ENCODE data around the gene DCTN3.

The DCTN3 gene

GRCh38 chr9:34635556-34635955 lies 15.3 kb upstream of the DCTN3 start:
- DNase-seq (ENCODE audit: extremely low read depth, insufficient read length), result no peak

GRCh38 chr9:34634551-34635248 lies 14.4 kb upstream of the DCTN3 start:
- H3K36me3 ChIP-seq (ENCODE audit: control insufficient read depth, insufficient read depth, low read length), result no peaks in the 10 kb centered on the region; the same call in 1 of the 2 replicates
- H3K27me3 ChIP-seq (replicated peaks; ENCODE audit: control insufficient read depth, insufficient read depth, low read length), result no peaks in the 10 kb centered on the region
- DNase-seq (ENCODE audit: extremely low read depth, insufficient read length), result no peak
- TF ChIP-seq CTCF (IDR thresholded peaks at IDR 0.05; ENCODE audit: insufficient read depth, low read length, poor library complexity, severe bottlenecking), result no peak
- no peak overlapping the region for H3K4me3 ChIP-seq (replicated peaks; ENCODE audit: low read depth, low read length)

More at GRCh38 chr9:34635556-34635955, 15.3 kb upstream of the DCTN3 start:
- TF ChIP-seq CTCF (IDR thresholded peaks at IDR 0.05; ENCODE audit: insufficient read depth, low read length, poor library complexity, severe bottlenecking), result no peak
- Histone ChIP-seq H3K4me3 (replicated peaks; ENCODE audit: low read depth, low read length) (no peak overlapping the region), H3K27me3 (replicated peaks; ENCODE audit: control insufficient read depth, insufficient read depth, low read length) (no peaks in the 10 kb centered on the region), H3K36me3 (ENCODE audit: control insufficient read depth, insufficient read depth, low read length) (no peaks in the 10 kb centered on the region; the same call in 1 of the 2 replicates)

GRCh38 chr9:34633851-34634550 lies 13.7 kb upstream of the DCTN3 start:
- no peak for DNase-seq (ENCODE audit: extremely low read depth, insufficient read length)
- H3K27me3 ChIP-seq (replicated peaks; ENCODE audit: control insufficient read depth, insufficient read depth, low read length), result peaks cover 2% of the 10 kb centered on the region; the same call in 1 of the 2 replicates
- no peaks in the 10 kb centered on the region; the same call in 1 of the 2 replicates for H3K36me3 ChIP-seq (ENCODE audit: control insufficient read depth, insufficient read depth, low read length)
- peak; percentile 86 for TF ChIP-seq CTCF (IDR thresholded peaks at IDR 0.05; ENCODE audit: insufficient read depth, low read length, poor library complexity, severe bottlenecking)
- no peak overlapping the region for H3K4me3 ChIP-seq (replicated peaks; ENCODE audit: low read depth, low read length)

- H3K36me3 ChIP-seq (ENCODE audit: control insufficient read depth, insufficient read depth, low read length), result no peaks in the 10 kb centered on the region; the same call in 1 of the 2 replicates
- DNase-seq (ENCODE audit: extremely low read depth, insufficient read length), result no peak
- H3K27me3 ChIP-seq (replicated peaks; ENCODE audit: control insufficient read depth, insufficient read depth, low read length), result peaks cover 2% of the 10 kb centered on the region; the same call in 1 of the 2 replicates
- H3K4me3 ChIP-seq (replicated peaks; ENCODE audit: low read depth, low read length), result no peak overlapping the region
- no peak for TF ChIP-seq CTCF (IDR thresholded peaks at IDR 0.05; ENCODE audit: insufficient read depth, low read length, poor library complexity, severe bottlenecking)
Observed at GRCh38 chr9:34633166-34633565, 12.9 kb upstream of the DCTN3 start.

- Histone ChIP-seq H3K27me3 (replicated peaks; ENCODE audit: control insufficient read depth, insufficient read depth, low read length) (peaks cover 6% of the 10 kb centered on the region; the same call in 1 of the 2 replicates), H3K36me3 (ENCODE audit: control insufficient read depth, insufficient read depth, low read length) (no peaks in the 10 kb centered on the region; the same call in 1 of the 2 replicates), H3K4me3 (replicated peaks; ENCODE audit: low read depth, low read length) (no peak overlapping the region)
- no peak for TF ChIP-seq CTCF (IDR thresholded peaks at IDR 0.05; ENCODE audit: insufficient read depth, low read length, poor library complexity, severe bottlenecking)
- no peak for DNase-seq (ENCODE audit: extremely low read depth, insufficient read length)
Observed at GRCh38 chr9:34630402-34631154, 10.3 kb upstream of the DCTN3 start.
